ENCODE data around the gene GINS1. TPM values are rescaled to one million over a fixed set of nuclear protein-coding genes. Genes with fewer than 3 reads are reported as not detected.

GINS1 gene
- total and polyA plus RNA-seq, 2 donors (not counting 1 experiment from before 2014, with no cell fraction given): 0.61 to 2.0 TPM

GRCh38 chr20:25484224-25484846 is 76.9 kb downstream of the GINS1 start:
- TF ChIP-seq EZH2 (IDR thresholded peaks at IDR 0.05; ENCODE audit: borderline replicate concordance, insufficient read depth, low read depth, low read length, poor library complexity, severe bottlenecking) (no peak), CTCF (IDR thresholded peaks at IDR 0.05) (no peak)
- ATAC-seq (ENCODE audit: low read depth) (no peak), DNase-seq (no peak)
- H3K4me3 ChIP-seq (ENCODE audit: control extremely low read depth in 1 of 5, extremely low read depth in 1 of 5, insufficient read depth in 1 of 5, low read depth in 2 of 5, low read length in 4 of 5): no peak overlapping the region
- Mint-ChIP-seq H3K27ac (no peak overlapping the region), H3K4me3 (no peak overlapping the region), H3K27me3 (no peaks in the 10 kb centered on the region), H3K9me3 (ENCODE audit: insufficient read depth) (no peaks in the 10 kb centered on the region), H3K4me1 (peaks cover 8% of the 10 kb centered on the region)
- no peak overlapping the region for H3K9ac ChIP-seq (ENCODE audit: low read length)
- no peaks in the 10 kb centered on the region for H3K27me3 ChIP-seq (replicated peaks in 1 of 4; ENCODE audit: control extremely low read depth in 1 of 4, control insufficient read depth in 3 of 4, insufficient read depth in 4 of 4, low read length in 3 of 4)
- peaks cover 0 to 7% of the 10 kb centered on the region in 2 donors for H3K4me1 ChIP-seq (ENCODE audit: control insufficient read depth in 2 of 2, insufficient read depth in 2 of 2, low read length in 2 of 2)
- no peaks in the 10 kb centered on the region for H3K79me2 ChIP-seq (ENCODE audit: control insufficient read depth, insufficient read depth, low read length)
- 94% methylated on average over 7 of the region's 9 CpGs for WGBS (ENCODE audit: insufficient coverage)
- no peaks in the 10 kb centered on the region for H3K36me3 ChIP-seq (replicated peaks in 1 of 2; ENCODE audit: control extremely low read depth in 1 of 2, control insufficient read depth in 1 of 2, extremely low read depth in 1 of 2, insufficient read depth in 2 of 2, low read length in 1 of 2)
- POLR2A ChIA-PET: no interaction called here
- H4K20me1 ChIP-seq (ENCODE audit: control insufficient read depth, insufficient read depth, low read length, poor library complexity, severe bottlenecking): no peaks in the 10 kb centered on the region
- CTCF ChIA-PET: no interaction called here
- H3K9me3 ChIP-seq (ENCODE audit: control extremely low read depth in 1 of 3, control insufficient read depth in 2 of 3, insufficient read depth in 1 of 3, low read length in 2 of 3): no peaks in the 10 kb centered on the region
- no peak overlapping the region for H3K4me2 ChIP-seq (replicated peaks; ENCODE audit: low read depth, low read length, poor library complexity, severe bottlenecking)
- H2AFZ ChIP-seq (ENCODE audit: insufficient read depth, low read depth, low read length, poor library complexity, severe bottlenecking): no peak overlapping the region
- intact Hi-C loops (cut with micrococcal nuclease): no loop called here
- no peak overlapping the region for H3K27ac ChIP-seq (ENCODE audit: low read length in 2 of 2)

GRCh38 chr20:25484911-25485511 is 77.5 kb downstream of the GINS1 start:
- no peaks in the 10 kb centered on the region for H3K79me2 ChIP-seq (ENCODE audit: control insufficient read depth, insufficient read depth, low read length)
- Mint-ChIP-seq H3K27me3 (no peaks in the 10 kb centered on the region), H3K4me1 (peaks cover 8% of the 10 kb centered on the region), H3K27ac (no peak overlapping the region), H3K9me3 (ENCODE audit: insufficient read depth) (no peaks in the 10 kb centered on the region), H3K4me3 (no peak overlapping the region)
- H4K20me1 ChIP-seq (ENCODE audit: control insufficient read depth, insufficient read depth, low read length, poor library complexity, severe bottlenecking): no peaks in the 10 kb centered on the region
- H3K36me3 ChIP-seq (replicated peaks in 1 of 2; ENCODE audit: control extremely low read depth in 1 of 2, control insufficient read depth in 1 of 2, extremely low read depth in 1 of 2, insufficient read depth in 2 of 2, low read length in 1 of 2): no peaks in the 10 kb centered on the region
- 22% methylated on average over 7 of the region's 12 CpGs for WGBS (ENCODE audit: insufficient coverage)
- ATAC-seq (ENCODE audit: low read depth) (no peak), DNase-seq (no peak)
- no peak overlapping the region for H3K4me2 ChIP-seq (replicated peaks; ENCODE audit: low read depth, low read length, poor library complexity, severe bottlenecking)
- no peak overlapping the region for H3K27ac ChIP-seq (ENCODE audit: low read length in 2 of 2)
- intact Hi-C loops (cut with micrococcal nuclease): no loop called here
- H3K27me3 ChIP-seq (replicated peaks in 1 of 4; ENCODE audit: control extremely low read depth in 1 of 4, control insufficient read depth in 3 of 4, insufficient read depth in 4 of 4, low read length in 3 of 4): no peaks in the 10 kb centered on the region
- ChIA-PET CTCF (no interaction called here), POLR2A (no interaction called here)
- no peak overlapping the region for H3K4me3 ChIP-seq (ENCODE audit: control extremely low read depth in 1 of 5, extremely low read depth in 1 of 5, insufficient read depth in 1 of 5, low read depth in 2 of 5, low read length in 4 of 5)
- H3K4me1 ChIP-seq (ENCODE audit: control insufficient read depth in 2 of 2, insufficient read depth in 2 of 2, low read length in 2 of 2): peaks cover 0 to 7% of the 10 kb centered on the region in 2 donors
- no peak overlapping the region for H3K9ac ChIP-seq (ENCODE audit: low read length)
- no peak for TF ChIP-seq CTCF (IDR thresholded peaks at IDR 0.05)
- no peak for TF ChIP-seq EZH2 (IDR thresholded peaks at IDR 0.05; ENCODE audit: borderline replicate concordance, insufficient read depth, low read depth, low read length, poor library complexity, severe bottlenecking)
- H3K9me3 ChIP-seq (ENCODE audit: control extremely low read depth in 1 of 3, control insufficient read depth in 2 of 3, insufficient read depth in 1 of 3, low read length in 2 of 3): no peaks in the 10 kb centered on the region
- H2AFZ ChIP-seq (ENCODE audit: insufficient read depth, low read depth, low read length, poor library complexity, severe bottlenecking): no peak overlapping the region

All from B cell (primary cell).